Neural cell (in vitro differentiated cells): ENCODE data around the gene ABHD4. TPM values are rescaled to one million over a fixed set of nuclear protein-coding genes. Genes with fewer than 3 reads are reported as not detected.
A peak's percentile ranks its signal among the peaks of the same experiment; 100 is the strongest.
"Not testable (repeated sequence)": the region's sequence is repeated elsewhere in the genome, so short reads cannot be mapped to it uniquely, and the experiment has no call there.

ENCODE experiments used
- H2AFZ ChIP-seq: fragments of 200-600, 300-800 bp; sonication (generic), shearing (Covaris generic); 2 replicates; pipeline ENCODE4 v1.6.0; 2014; ENCODE audit warnings: low read depth, mild to moderate bottlenecking, antibody characterized with exemption, low read length, moderate library complexity
- H3F3A ChIP-seq: fragments of 200-600 bp; shearing (Covaris generic); 2 replicates; pipeline ENCODE4 v1.6.1; 2016; ENCODE audit warnings: mild to moderate bottlenecking, moderate library complexity, mixed read lengths, antibody characterized with exemption, low read length; ENCODE audit not compliant: insufficient read depth, poor library complexity, severe bottlenecking
- H3K27ac ChIP-seq: fragments of 200-600, 300-800 bp; sonication (generic), shearing (Covaris generic); 2 replicates; pipeline ENCODE4 v1.5.1; 2014; ENCODE audit warnings: mild to moderate bottlenecking, low read length, moderate library complexity
- H3K27me3 ChIP-seq: fragments of 300-800, 200-600 bp; sonication (generic), shearing (Covaris generic); 2 replicates; pipeline ENCODE4 v1.6.0; 2014; ENCODE audit warnings: mild to moderate bottlenecking, low read depth, low read length, moderate library complexity; ENCODE audit not compliant: insufficient read depth
- H3K36me3 ChIP-seq: fragments of 300-800, 200-600 bp; sonication (generic), shearing (Covaris generic); 2 replicates; pipeline ENCODE4 v1.5.1; 2014; ENCODE audit warnings: mild to moderate bottlenecking, antibody characterized with exemption, low read length, moderate library complexity; ENCODE audit not compliant: insufficient read depth
- H3K4me2 ChIP-seq: fragments of 300-800, 200-600 bp; sonication (generic), shearing (Covaris generic); 2 replicates; pipeline ENCODE4 v1.6.0; 2014; ENCODE audit warnings: mild to moderate bottlenecking, low read length
- H3K4me3 ChIP-seq: fragments of 300-800, 200-600 bp; sonication (generic), shearing (Covaris generic); 2 replicates; pipeline ENCODE4 v1.5.1; 2014; ENCODE audit warnings: mild to moderate bottlenecking, low read length, moderate library complexity
- H3K79me2 ChIP-seq: fragments of 200-600 bp; shearing (Covaris generic); replicated peaks from 2 replicates; pipeline ENCODE4 v1.6.0; 2014; ENCODE audit warnings: mild to moderate bottlenecking, low read length, moderate library complexity; ENCODE audit not compliant: insufficient read depth
- H3K9ac ChIP-seq: fragments of 300-800, 200-600 bp; sonication (generic), shearing (Covaris generic); 2 replicates; pipeline ENCODE4 v1.6.1; 2016; ENCODE audit warnings: mild to moderate bottlenecking, low read length, mixed read lengths
- H3K9me2 ChIP-seq: fragments of 200-600 bp; shearing (Covaris generic); 2 replicates; pipeline ENCODE4 v1.6.1; 2016; ENCODE audit warnings: mild to moderate bottlenecking, low read length, mixed read lengths; ENCODE audit not compliant: insufficient read depth
- H3K9me3 ChIP-seq: fragments of 200-600, 300-800 bp; sonication (generic), shearing (Covaris generic); 2 replicates; pipeline ENCODE4 v1.6.1; 2016; ENCODE audit warnings: mild to moderate bottlenecking, mixed run types, low read length, moderate library complexity, mixed read lengths
- H4K20me1 ChIP-seq: fragments of 200-600 bp; shearing (Covaris generic); 2 replicates; pipeline ENCODE4 v1.6.1; 2016; ENCODE audit warnings: mild to moderate bottlenecking, mixed run types; ENCODE audit not compliant: insufficient read depth
- CTCF ChIP-seq: fragments of 450-650 bp; IDR thresholded peaks from 2 replicates; pipeline ENCODE4 v1.5.1; 2014; ENCODE audit warnings: antibody characterized with exemption, mild to moderate bottlenecking, moderate library complexity; ENCODE audit not compliant: poor library complexity, severe bottlenecking
- EP300 ChIP-seq: fragments of 450-650 bp; conservative IDR thresholded peaks from 2 replicates; pipeline ENCODE4 v1.6.1; 2014; ENCODE audit warnings: antibody characterized with exemption, mild to moderate bottlenecking, moderate library complexity; ENCODE audit not compliant: poor library complexity, severe bottlenecking
- EZH2 ChIP-seq: fragments of 200-600, 300-800 bp; shearing (Covaris generic), sonication (generic); IDR thresholded peaks from 2 replicates; pipeline ENCODE4 v1.6.1; 2014; ENCODE audit warnings: antibody characterized with exemption, low read length, borderline replicate concordance, mild to moderate bottlenecking; ENCODE audit not compliant: insufficient read depth, poor library complexity, severe bottlenecking
- MXI1 ChIP-seq: fragments of 450-650 bp; conservative IDR thresholded peaks from 2 replicates; pipeline ENCODE4 v1.6.1; 2014; ENCODE audit warnings: antibody characterized with exemption, mild to moderate bottlenecking; ENCODE audit not compliant: poor library complexity, severe bottlenecking
- POLR2AphosphoS5 ChIP-seq: IDR thresholded peaks from 2 replicates; pipeline ENCODE4 v1.6.1; 2012
- RAD21 ChIP-seq: fragments of 450-650 bp; conservative IDR thresholded peaks from 2 replicates; pipeline ENCODE4 v1.6.1; 2014; ENCODE audit warnings: antibody characterized with exemption, mild to moderate bottlenecking, moderate library complexity
- SMC3 ChIP-seq: fragments of 450-650 bp; conservative IDR thresholded peaks from 2 replicates; pipeline ENCODE4 v1.6.1; 2014; ENCODE audit warnings: antibody characterized with exemption, mild to moderate bottlenecking, moderate library complexity; ENCODE audit not compliant: poor library complexity
- TAF1 ChIP-seq: IDR thresholded peaks from 2 replicates; pipeline ENCODE4 v1.6.1; 2012; ENCODE audit warnings: low read depth
- polyA plus RNA-seq: library from polyadenylated mRNA; depleted of rRNA; stranded (reverse); fragments of >200 nt; gene quantifications from 2 replicates; pipeline ENCODE4 v1.2.3, GENCODE V29; 2014
- TF ChIP-seq, protein P1 (sequence below): IDR thresholded peaks from 2 replicates; pipeline ENCODE4 v1.6.1; 2012; ENCODE audit warnings: borderline replicate concordance

The ABHD4 gene
- polyA plus RNA-seq, 1 donor from 2014 or later = 2.6 TPM

DNA sequence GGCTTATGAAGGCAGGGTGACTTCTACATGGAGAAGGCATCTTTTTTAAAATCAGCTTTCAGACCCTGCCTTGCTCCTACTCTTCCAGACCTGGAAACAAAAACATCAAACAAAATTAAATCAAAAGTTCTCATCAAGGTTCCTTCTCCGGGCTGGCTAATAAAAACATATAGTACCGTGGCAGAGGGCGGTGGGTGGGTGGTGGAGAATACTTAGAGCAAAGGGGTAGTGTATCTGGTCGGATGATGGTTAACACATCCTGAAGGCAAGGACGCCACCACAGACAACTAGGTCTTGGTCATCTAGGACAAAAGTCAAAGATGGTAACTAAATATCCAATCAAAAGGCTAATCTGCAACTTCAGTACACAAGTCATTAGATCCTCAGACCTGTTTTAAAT, 10.9 kb upstream of the ABHD4 start:
- H3F3A ChIP-seq = peaks cover 5% of the 10 kb centered on the region
- H2AFZ ChIP-seq = no peak overlapping the region
- H4K20me1 ChIP-seq = no peaks in the 10 kb centered on the region
- no peaks in the 10 kb centered on the region for H3K9me2 ChIP-seq
- no peak overlapping the region for H3K9ac ChIP-seq
- TF ChIP-seq SMC3 = no peak
- TF ChIP-seq TAF1 = no peak
- TF ChIP-seq MXI1 = no peak
- no peak for TF ChIP-seq RAD21
- no peak for TF ChIP-seq CTCF
- TF ChIP-seq, protein P1, sequence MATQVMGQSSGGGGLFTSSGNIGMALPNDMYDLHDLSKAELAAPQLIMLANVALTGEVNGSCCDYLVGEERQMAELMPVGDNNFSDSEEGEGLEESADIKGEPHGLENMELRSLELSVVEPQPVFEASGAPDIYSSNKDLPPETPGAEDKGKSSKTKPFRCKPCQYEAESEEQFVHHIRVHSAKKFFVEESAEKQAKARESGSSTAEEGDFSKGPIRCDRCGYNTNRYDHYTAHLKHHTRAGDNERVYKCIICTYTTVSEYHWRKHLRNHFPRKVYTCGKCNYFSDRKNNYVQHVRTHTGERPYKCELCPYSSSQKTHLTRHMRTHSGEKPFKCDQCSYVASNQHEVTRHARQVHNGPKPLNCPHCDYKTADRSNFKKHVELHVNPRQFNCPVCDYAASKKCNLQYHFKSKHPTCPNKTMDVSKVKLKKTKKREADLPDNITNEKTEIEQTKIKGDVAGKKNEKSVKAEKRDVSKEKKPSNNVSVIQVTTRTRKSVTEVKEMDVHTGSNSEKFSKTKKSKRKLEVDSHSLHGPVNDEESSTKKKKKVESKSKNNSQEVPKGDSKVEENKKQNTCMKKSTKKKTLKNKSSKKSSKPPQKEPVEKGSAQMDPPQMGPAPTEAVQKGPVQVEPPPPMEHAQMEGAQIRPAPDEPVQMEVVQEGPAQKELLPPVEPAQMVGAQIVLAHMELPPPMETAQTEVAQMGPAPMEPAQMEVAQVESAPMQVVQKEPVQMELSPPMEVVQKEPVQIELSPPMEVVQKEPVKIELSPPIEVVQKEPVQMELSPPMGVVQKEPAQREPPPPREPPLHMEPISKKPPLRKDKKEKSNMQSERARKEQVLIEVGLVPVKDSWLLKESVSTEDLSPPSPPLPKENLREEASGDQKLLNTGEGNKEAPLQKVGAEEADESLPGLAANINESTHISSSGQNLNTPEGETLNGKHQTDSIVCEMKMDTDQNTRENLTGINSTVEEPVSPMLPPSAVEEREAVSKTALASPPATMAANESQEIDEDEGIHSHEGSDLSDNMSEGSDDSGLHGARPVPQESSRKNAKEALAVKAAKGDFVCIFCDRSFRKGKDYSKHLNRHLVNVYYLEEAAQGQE = no peak
- no peak for TF ChIP-seq EZH2
- TF ChIP-seq POLR2AphosphoS5 = no peak
- TF ChIP-seq EP300 = no peak
- H3K9me3 ChIP-seq = no peaks in the 10 kb centered on the region
- H3K79me2 ChIP-seq = peaks cover 46% of the 10 kb centered on the region
- H3K27ac ChIP-seq = no peak overlapping the region
- H3K27me3 ChIP-seq = no peaks in the 10 kb centered on the region
- no peak overlapping the region for H3K4me2 ChIP-seq
- H3K4me3 ChIP-seq = peak overlapping the region; percentile 80
- H3K36me3 ChIP-seq = no peaks in the 10 kb centered on the region

- H4K20me1 ChIP-seq, H3K27ac ChIP-seq, H3K36me3 ChIP-seq, H3K27me3 ChIP-seq, H3F3A ChIP-seq, H2AFZ ChIP-seq, H3K9me2 ChIP-seq, H3K9me3 ChIP-seq: not testable (repeated sequence)
- peak overlapping the region; percentile 69 for H3K9ac ChIP-seq
- H3K4me3 ChIP-seq = peak overlapping the region; percentile 80
- peaks cover 46% of the 10 kb centered on the region for H3K79me2 ChIP-seq
- H3K4me2 ChIP-seq = peak overlapping the region; percentile 83
Observed at GRCh38 chr14:22587677-22588422, 10.2 kb upstream of the ABHD4 start.
